ENCODE data around the gene THYN1.
"Not testable (repeated sequence)": the region's sequence is repeated elsewhere in the genome, so short reads cannot be mapped to it uniquely, and the experiment has no call there.

Gene THYN1

DNA sequence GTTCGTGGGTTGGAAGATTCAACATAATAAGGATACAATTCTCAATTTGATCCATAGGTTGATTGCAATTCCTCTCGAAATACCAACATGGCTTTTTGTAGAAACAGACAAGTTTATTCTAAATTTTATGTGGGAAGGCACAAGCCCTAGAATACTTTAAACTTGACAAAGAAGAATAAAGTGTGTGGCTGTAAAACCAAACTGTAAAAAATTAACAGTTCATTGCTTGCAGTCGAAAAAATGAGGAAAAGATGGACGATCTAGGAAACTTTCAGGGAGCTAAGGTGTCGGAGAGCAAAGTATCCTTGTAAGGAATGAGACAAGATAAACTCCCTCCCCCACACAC is 22.0 kb upstream of the THYN1 start:
- no peak for DNase-seq (ENCODE audit: low read depth, low spot score)

DNA sequence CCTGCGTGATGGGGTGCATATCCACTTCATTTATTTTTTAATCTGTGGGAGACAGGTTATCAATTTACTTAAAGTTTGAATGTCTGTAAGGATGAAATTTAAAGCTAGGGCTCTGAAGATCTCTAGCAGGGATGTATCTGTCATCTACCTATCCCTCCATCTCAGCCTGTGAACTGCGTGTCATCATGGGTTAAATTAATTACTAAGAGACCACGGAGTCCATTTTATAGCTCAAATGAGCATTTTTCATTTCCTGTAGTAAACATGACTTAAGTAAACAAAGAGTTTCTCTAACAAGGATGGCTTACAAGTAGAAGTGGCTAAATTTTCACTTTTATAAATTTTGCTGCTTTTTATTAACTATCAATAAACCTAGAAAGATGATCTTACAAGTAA is 20.2 kb upstream of the THYN1 start:
- no peak for DNase-seq (ENCODE audit: low read depth, low spot score)

DNA sequence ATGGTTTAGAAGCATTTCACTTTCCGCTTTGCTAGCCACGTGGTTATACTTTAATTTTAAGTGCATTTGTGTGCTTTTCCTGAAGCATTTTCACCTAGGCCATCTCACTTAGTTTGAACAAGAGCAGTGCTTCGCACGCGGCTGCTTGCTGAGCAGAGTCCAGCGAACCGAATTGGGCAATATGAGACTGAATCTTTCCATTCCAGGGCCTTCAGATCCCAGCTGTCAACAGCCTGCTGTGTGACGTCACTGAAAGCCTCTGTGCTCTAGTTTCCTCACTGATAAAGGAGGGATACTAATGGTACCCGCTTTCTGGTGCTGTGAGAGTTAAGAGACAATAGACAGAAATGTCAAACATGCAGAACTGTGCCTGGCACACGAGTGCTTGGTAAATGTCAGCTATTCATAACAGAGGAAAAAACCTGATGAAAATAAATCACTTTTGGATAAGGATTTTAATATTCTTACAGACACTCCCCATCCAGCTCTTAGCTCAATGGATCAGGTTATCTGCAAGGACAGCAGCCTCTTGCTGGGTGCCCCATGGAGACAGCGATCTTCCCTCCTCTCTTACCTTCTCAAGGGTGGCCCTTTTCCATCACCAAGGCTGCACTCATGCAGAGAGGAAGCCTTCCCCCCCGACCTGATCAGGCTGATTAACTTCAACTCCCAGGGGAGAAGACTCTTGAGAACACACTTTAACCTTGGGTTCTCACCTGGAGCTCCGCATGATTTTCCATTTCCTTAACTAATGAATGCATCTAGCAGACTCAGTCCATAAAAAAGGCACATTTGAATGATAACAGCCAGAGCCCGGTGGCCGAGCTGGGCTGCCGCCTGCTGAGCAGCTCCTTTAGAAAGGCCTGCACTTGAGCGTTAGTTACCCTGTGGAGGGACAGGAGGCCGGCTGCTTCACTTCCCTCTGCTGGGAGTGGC is 19.5 kb upstream of the THYN1 start:
- DNase-seq (ENCODE audit: low read depth, low spot score) = no peak

DNA sequence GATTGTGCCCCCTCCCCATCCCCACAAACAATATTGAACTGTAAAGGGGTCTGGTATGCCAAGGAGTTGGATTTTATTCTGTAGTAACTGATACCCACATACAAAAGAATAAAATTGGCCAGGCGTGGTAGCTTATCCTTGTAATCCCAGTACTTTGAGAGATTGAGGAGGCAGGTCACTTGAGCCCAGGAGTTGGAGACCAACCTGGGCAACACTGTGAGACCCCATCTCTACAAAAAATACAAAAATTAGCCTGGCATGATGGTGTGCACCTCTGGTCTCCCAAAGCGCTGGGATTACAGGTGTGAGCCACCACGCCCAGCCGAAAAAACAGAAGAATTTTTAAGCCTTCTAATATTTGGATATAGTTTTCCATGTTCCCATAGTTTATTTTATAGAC is 18.8 kb upstream of the THYN1 start:
- DNase-seq (ENCODE audit: low read depth, low spot score) = no peak

DNA sequence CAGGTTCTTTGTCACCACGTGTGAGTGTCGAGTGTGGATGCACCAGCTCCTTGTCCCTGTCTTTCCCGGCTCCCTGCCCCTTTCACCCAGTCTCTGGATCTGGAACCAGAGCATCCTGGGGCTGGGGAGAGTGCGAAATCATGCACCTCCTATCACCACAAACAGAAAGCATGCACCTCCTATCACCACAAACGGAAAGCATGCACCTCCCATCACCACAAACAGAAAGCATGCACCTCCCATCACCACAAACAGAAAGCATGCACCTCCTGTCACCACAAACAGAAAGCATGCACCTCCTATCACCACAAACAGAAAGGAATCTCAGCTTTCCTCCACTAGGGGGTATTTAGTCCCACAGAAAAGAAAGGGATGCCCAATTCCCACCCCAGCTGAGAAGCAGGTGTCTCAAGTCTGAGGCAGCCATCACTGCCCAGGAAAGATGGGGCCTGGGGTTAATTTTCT is 17.1 kb upstream of the THYN1 start:
- DNase-seq (ENCODE audit: low read depth, low spot score) = no peak

DNA sequence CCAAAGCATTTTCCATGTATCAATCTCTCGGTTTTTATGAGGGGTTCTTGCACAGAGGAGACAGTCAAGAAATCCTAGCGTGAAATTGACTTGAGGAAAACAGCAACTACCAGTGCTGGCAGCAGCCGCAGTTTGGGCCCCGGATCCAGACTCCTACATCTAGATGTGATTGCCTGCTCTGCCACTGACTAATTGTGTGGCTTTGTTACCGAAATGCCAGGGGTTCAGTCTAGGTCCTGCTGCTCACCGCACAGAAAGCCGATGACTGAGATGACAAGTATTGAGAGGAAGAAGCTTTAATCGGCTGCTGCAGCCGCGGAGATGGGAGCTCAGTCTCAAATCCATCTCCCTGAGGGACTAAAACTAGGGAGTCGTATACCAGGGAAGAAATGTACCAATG is 14.8 kb upstream of the THYN1 start:
- no peak for DNase-seq (ENCODE audit: low read depth, low spot score)

DNA sequence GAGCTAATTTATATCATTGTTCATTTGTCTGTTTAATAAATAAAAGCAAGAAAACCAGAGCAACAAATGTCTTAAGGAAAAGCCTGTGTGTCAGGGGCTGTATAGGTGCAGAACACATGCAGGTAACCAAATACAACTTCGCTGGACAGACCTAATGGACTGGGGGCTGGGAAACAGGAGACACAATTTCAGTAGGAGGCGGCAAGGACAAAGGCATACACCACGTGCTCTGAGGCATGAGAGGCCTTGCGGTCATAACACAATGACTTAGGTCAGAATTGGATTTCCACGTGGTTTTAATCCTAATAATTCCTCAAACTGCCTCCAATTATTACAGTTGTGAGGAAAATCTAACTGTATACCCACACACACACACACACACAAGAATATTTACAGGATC is 14.3 kb upstream of the THYN1 start:
- DNase-seq (ENCODE audit: low read depth, low spot score) = no peak

DNA sequence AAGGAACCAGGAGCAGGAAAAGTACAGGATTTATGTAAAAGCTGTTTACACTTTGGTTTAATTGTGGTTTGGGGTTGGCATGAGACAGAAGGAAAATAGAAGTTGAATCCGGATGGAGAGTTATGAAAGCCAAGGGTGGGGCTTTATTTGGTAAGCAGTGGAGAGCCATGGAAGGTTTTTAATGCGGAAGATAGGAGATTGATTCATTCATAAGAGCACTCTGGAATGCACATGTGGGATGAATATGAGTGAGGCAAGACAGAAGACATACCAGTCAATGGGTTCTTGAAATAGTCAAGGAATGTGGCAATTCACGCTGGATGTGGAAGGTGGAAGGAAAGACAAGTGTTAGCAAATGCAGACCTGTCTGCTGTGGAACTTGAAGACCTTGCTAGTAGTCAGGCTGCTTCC is 13.7 kb upstream of the THYN1 start:
- no peak for DNase-seq (ENCODE audit: low read depth, low spot score)

DNA sequence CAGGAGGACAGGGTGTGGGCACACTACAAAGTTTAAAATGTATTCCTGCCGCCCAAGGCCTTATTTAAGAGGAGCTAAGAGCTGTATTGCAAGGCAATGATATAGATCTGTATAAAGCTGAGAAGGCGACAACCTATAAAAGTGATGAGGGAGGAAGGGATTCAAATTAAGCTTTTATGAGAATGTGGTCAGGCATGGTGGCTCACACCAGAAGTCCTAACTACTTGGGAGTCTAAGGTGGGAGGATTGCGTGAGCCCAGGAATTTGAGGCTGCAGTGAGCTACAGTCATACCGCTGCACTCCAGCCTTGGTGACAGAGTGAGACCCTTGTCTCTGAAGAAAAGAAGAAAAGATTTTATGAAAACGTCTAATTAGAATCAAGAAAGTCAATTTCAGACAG is 13.3 kb upstream of the THYN1 start:
- DNase-seq (ENCODE audit: low read depth, low spot score) = no peak

DNA sequence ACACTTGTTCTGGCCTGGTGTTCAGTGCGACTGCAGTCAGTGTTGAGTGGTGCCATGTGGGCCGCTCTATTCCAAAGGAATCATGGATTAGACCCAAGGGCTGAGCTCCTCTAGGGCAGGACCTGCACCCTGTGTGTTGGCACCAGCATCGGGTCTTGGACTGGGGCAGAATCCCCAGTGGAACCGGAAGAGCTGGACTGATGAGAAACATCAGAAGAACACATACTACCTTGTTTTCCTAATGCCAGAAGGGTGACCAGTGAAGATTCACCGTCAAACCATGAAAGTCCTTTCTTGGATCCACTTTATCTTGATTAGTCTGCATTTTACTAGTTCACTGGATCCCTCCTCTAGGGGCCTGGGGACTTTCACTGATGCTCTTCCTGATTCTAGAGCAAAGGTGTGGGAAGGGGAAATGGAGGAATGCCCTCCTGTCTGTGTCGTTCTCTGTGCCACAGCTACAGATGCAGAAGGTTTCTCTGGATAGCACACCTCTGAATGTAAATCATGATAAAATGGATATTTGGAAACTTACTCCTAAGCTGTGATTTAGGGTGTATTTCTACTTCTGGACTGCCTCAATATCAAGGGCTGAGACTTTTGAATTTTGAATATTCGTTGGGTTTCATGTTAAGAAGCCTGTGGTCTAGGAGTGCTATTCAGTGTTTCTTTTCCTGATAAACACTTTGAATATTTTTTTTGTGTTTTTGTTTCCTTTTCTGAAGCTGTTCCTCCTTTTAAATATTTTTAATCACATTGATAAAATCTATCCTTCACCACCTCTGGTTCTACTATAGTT is 12.0 kb upstream of the THYN1 start:
- no peak for DNase-seq (ENCODE audit: low read depth, low spot score)

DNA sequence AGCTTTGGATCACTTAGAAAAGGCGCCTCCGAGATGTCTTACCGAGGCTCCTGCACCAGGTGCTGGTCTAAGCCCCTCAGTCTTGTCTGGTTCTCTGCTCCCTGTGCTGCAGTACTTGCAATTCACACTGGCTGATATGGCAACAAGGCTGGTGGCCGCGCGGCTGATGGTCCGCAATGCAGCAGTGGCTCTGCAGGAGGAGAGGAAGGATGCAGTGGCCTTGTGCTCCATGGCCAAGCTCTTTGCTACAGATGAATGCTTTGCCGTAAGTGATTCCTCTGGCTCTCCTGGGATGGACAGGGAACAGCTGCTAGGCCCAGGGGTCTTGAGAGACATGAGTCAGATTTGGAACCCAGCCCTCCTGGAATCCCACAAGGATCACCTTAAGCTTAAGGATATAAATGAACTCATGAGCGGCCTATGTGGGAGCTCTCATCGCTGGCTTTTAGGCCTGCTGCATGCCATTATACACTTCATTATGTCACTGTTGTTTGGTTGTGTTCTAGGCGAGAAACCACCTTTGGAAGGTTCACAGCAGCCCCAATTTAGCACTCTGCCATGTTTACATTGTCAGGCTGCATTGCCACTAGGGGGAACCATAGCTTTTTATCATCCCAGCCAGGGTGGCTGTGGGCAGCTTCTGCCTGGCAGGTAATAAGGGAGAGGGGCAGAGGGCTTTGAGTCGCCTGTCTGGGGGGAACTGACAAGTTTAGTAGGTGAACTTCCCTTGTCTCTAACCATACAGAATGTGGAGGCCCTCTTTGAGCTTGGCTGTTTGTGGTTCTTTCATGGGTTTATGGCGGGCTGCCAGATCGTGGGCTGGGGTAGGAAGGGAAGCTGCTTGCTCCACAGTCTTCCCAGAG is 8.7 kb upstream of the THYN1 start:
- no peak for DNase-seq (ENCODE audit: low read depth, low spot score)

DNA sequence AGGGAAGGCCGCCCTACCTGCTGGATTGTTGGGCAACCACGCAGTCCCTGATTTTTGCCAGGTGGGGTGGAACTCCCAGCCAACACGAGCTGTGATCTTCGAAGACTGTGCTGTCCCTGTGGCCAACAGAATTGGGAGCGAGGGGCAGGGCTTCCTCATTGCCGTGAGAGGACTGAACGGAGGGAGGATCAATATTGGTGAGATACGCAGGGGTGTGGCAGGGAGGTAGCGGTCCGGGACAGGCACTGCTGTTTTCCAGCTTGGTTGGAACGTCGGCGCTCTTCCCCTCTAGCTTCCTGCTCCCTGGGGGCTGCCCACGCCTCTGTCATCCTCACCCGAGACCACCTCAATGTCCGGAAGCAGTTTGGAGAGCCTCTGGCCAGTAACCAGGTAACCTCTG is 7.8 kb upstream of the THYN1 start:
- no peak for DNase-seq (ENCODE audit: low read depth, low spot score)

DNA sequence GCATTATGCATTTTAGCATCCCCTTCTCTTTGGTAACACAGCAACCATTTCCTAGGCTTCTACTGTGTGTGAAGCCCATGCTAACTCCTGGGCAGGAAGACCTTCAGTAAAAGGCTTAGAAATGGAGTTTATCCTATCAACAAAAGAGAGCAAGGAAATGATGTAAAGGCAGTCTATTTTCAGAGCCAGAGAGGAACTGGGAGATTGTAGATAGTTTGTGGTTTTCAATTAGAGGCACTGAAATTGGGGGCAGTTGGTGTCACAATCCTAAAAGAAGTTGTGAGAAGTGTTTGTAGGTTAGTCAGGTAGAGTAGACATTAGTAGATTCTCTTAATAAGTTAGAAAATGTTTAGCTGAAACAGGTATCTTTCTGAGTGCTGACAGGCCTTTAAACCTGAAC is 7.4 kb upstream of the THYN1 start:
- no peak for DNase-seq (ENCODE audit: low read depth, low spot score)

DNA sequence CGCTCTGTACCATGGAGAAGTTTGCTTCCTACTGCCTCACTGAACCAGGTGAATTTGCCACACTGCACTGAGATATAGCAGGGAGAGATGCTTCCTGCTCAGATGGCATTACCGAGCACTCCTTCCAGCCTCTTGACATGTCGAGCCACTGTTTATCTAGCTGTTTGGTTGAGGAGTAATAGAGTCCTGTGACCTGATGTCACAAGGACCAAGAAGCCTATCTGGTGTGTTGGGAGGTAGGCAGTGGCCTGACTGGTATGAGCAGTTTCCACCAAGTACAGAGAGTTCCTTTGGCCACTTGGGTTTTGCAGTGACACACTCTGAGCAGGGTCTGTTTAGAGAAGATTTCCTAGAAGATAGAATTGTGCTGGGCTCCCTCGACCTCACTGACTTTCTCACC is 5.4 kb upstream of the THYN1 start:
- DNase-seq (ENCODE audit: low read depth, low spot score) = no peak

DNA sequence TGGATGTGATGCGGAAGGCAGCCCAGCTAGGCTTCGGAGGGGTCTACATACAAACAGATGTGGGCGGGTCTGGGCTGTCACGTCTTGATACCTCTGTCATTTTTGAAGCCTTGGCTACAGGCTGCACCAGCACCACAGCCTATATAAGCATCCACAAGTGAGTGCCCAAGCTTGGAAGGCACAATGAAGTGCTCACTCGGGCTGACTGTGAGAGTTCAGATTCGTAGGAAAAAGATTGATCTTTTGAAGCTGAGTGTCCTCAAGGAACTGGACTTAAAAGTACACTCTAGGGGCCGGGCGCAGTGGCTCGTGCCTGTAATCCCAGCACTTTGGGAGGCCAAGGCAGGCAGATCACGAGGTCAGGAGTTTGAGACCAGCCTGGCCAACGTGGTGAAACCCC is 3.9 kb upstream of the THYN1 start:
- no peak for DNase-seq (ENCODE audit: low read depth, low spot score)

DNA sequence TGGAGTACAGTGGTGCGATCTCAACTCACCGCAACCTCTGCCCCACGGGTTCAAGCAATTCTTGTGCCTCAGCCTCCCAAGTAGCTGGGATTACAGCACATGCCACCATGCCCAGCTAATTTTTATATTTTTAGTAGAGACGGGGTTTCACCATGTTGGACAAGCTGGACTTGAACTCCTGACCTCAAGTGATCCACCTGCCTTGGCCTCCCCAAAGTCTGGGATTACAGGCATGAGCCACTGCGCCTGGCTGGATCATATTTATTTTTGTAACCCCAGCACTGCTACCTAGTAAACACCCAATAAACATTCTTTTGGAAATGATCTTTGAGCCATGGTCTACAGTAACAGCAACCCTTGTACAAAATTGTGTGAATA is 2.0 kb upstream of the THYN1 start:
- DNase-seq (ENCODE audit: low read depth, low spot score) = not testable (repeated sequence)

DNA sequence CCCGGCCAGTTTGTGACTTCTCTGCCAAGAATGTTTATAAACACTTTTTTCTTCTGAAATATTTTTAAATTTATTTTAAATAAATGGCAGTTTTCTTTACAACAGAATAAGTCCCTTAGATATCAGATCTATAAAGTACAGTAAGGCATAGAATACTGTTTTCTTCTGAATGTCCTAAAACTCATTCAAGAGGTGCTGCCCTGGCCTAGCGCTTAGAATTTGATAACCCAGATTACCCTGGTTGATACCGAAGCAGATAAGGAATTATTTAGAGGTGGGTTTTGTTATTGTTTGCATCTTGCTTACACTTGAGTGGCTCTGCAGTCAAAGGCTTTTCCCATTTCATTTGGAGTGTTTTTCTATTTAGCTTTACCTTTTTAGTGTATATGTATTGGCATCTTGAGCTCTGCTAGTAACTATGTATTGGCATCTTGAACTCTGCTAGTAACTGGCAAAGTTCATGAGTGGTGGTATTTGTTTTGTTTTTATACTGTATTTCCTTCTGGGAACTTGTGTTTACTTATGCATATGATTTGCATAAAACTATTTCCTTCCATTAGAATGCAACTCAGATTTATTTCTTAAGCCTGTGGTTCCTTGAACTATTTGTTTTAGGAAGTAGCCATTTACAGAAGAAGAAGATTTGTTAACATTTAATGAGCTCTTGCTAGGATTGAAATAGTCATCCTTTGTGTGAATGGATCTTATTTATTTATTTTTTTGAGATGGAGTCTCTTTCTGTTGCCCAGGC is 1.5 kb upstream of the THYN1 start:
- no peak for DNase-seq (ENCODE audit: low read depth, low spot score)

DNA sequence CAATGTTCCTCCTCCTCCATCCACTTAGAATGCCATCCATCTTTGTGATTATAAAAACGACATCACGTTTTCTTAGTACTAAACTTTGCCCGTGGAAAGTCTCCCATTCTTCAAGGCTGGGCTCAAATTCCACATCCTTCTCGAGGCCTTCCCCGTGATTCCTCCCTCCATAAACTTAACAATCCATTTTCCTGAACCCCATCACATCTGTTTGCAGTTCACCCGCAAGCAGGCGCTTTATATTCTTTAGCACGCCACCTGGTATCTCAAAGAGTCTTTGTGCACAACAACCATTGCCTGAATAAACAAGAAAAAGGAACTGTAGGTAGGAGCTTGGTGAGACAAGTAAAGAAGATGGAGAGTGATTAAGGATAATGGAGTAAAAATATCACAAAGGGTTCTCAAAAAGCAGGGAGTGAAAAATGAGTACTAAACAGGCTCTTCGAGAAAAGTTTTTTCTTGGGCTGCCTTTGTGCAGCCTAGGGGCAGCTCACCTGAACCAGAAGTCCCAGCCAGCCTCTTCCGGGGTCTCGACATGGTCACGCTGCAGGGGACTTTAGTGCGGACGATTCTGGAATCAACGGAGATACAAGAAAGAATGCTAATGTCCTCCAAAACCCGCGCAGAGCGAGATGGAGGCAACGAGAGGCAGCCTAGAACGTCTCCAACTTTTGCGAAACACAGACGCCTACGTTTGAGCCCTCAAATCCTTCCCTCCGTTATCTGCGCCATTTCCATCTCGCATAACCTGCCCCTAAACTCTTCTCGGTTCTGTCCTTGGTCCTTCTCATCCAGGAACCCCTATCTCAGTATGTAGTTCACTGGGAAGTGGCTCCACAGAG is 585 bp downstream of the THYN1 start:
- DNase-seq (ENCODE audit: low read depth, low spot score) = no peak

DNA sequence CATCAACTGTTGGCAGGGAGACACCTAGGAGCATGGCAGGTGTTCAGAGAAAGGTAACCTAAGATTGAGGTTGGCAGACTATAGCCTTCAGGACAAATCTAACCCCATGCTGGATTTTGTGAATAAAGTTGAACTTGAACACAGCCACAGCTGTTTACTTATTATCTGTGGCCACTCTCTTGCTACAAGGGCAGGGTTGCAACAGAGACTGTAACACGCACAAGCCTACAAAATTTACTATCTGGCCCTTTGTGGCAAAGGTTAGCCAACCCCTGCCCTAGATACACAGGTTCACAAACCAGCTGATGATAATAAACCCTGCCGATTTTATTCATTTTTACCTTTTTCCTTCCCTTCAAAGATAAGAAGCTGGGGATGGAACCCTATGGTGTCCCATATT is 2.5 kb downstream of the THYN1 start:
- DNase-seq (ENCODE audit: low read depth, low spot score) = no peak

DNA sequence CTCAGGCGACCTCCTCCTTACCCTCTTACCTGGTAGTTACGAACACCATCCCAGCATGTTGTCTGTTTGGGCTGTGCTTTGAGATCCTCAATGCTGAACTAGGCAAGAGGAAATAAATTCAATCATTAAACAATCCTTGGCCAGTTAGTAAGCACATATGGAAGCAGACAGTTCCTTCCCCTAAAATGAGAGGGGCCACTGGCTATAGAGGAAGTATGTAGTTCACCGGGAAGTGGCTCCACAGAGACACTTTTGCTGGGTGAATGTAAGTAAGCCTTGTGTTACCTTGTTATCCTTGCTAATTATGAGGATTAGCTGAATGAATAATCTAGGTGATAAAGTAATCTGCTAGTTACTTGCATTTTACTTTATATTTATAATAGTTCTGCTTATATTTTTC is 2.9 kb downstream of the THYN1 start:
- no peak for DNase-seq (ENCODE audit: low read depth, low spot score)
